Measurements from ENCODE around the gene ARL16. TPM values are rescaled to one million over a fixed set of nuclear protein-coding genes. Genes with fewer than 3 reads are reported as not detected.
A peak's percentile ranks its signal among the peaks of the same experiment; 100 is the strongest.

Gene ARL16
- total RNA-seq, 4 donors from 2014 or later = 33.5 to 45.4 (median 43.4) TPM

DNA sequence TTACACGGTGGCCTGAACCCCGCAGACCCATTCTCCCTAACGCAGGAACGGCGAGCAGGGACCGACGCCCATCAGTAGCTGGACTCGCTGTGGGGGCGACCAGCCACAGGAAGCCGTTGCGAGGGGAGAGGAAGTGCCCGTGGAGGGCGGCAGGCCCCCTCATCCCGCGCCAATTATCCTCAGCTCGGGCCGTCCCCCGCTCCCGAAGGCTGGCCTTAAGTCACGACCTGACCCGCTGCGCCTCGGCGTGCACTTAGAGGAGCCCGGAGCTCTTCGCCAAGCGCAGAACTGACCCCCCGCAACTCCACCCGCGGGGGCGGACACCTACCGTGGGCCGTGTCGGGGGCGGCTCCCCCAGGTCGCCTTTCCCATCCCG lies 401 bp downstream of the ARL16 start:
- no peaks in the 10 kb centered on the region for H3K27me3 ChIP-seq
- peaks cover 0 to 26% (median 20%) of the 10 kb centered on the region in 4 donors for H3K4me1 ChIP-seq
- TF ChIP-seq POLR2A (IDR thresholded peaks at IDR 0.05) = no peak
- TF ChIP-seq, protein P1, sequence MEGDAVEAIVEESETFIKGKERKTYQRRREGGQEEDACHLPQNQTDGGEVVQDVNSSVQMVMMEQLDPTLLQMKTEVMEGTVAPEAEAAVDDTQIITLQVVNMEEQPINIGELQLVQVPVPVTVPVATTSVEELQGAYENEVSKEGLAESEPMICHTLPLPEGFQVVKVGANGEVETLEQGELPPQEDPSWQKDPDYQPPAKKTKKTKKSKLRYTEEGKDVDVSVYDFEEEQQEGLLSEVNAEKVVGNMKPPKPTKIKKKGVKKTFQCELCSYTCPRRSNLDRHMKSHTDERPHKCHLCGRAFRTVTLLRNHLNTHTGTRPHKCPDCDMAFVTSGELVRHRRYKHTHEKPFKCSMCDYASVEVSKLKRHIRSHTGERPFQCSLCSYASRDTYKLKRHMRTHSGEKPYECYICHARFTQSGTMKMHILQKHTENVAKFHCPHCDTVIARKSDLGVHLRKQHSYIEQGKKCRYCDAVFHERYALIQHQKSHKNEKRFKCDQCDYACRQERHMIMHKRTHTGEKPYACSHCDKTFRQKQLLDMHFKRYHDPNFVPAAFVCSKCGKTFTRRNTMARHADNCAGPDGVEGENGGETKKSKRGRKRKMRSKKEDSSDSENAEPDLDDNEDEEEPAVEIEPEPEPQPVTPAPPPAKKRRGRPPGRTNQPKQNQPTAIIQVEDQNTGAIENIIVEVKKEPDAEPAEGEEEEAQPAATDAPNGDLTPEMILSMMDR (IDR thresholded peaks at IDR 0.05) = no peak
- H3K4me3 ChIP-seq = peak overlapping the region; percentile 90 to 99 (median 97)
- H3K36me3 ChIP-seq = peaks cover 0 to 33% (median 0%) of the 10 kb centered on the region in 3 donors
- H3K9me3 ChIP-seq = no peaks in the 10 kb centered on the region
- no peak for DNase-seq
- H3K27ac ChIP-seq = peak overlapping the region; percentile 80 to 89 (median 88)

DNA sequence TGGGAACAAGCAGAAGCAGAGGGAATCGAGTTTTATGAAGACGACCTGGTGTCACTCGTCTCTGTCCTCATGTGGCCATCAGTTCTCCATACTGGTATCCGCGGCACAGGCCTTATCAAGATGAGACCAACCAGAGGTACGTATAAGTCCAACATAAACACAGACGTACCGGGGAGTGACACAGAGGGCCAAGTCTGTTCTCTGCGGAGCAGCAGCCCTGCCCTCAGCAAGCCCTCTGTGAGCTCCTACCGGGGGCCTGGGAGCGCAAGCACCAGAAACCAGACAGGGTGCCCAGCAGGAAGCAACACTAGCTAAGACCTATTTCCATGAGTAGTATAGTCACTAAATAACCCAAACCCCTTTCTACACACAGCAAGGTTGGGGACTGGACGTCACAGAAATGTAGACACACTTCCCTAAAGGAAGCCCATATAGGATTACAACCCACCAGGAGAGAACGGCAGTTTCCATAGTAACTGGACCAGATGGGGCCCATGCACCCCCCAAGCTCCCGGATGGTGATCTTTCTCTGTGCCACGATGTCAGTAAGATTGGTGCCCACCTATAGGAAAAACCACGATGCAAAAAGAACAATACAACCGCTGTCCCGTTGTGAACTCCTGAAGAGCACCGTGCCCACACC lies 911 bp downstream of the ARL16 start:
- H3K4me1 ChIP-seq = peaks cover 0 to 26% (median 20%) of the 10 kb centered on the region in 4 donors
- H3K36me3 ChIP-seq = peaks cover 0 to 28% (median 0%) of the 10 kb centered on the region in 3 donors
- H3K9me3 ChIP-seq = no peaks in the 10 kb centered on the region
- TF ChIP-seq POLR2A (IDR thresholded peaks at IDR 0.05) = no peak
- TF ChIP-seq, protein P1 (IDR thresholded peaks at IDR 0.05) = no peak
- peak in 1 of 3 donors; percentile 37 for DNase-seq
- peak overlapping the region; percentile 80 to 89 (median 88) for H3K27ac ChIP-seq
- H3K27me3 ChIP-seq = no peaks in the 10 kb centered on the region
- H3K4me3 ChIP-seq = peak overlapping the region; percentile 90 to 99 (median 97)

DNA sequence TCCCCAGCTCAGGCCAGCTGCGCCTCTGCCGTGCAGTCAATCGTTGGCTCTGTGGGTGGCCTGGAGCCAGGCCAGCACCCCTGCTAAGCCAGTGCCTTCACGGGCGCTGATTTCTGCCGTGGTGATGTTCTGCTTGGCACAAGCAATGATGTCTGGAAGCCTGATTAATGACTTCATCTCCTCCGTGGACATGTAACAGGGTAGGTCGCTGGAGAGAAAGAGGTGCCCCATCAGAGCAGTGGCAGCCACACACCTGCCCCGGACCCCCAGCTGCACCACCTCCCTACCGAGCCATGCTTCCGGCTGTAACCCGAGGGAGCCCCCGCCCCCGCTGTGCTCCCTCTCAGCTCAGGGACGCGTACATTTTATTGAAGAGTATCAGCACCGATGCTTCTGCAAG lies 1.9 kb downstream of the ARL16 start:
- TF ChIP-seq, protein P1 (IDR thresholded peaks at IDR 0.05) = no peak
- TF ChIP-seq POLR2A (IDR thresholded peaks at IDR 0.05) = no peak
- DNase-seq = peak in 1 of 3 donors; percentile 44

DNA sequence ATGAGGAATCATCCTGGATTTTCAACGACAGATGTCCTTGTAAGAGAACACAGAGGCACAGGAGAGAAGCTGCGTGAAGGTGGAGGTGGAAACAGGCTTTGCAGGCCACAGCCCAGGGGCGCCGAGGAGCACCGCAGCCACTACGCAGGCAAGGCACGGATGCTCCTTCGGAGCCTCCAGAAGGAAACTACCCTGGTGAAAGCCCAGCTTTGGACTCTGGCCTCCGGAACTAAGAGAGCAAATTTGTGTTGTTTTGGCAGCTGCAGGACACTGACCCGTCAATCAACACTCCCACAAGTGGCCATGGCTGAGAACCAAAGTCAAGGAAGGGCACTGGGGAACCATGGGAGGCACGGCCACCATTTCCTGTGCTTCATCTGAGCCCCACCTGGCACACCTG lies 3.4 kb downstream of the ARL16 start:
- peak in 1 of 3 donors; percentile 45 for DNase-seq
- TF ChIP-seq, protein P1 (IDR thresholded peaks at IDR 0.05) = no peak
- no peak for TF ChIP-seq POLR2A (IDR thresholded peaks at IDR 0.05)
- Histone ChIP-seq H3K27ac (no peak overlapping the region), H3K27me3 (no peaks in the 10 kb centered on the region), H3K4me3 (no peak overlapping the region), H3K36me3 (peaks cover 0 to 7% (median 0%) of the 10 kb centered on the region in 3 donors), H3K4me1 (peaks cover 0 to 18% (median 13%) of the 10 kb centered on the region in 4 donors), H3K9me3 (no peaks in the 10 kb centered on the region)

More for the DNA sequence above, 1.9 kb downstream of the ARL16 start:
- Histone ChIP-seq H3K27me3 (no peaks in the 10 kb centered on the region), H3K27ac (no peak overlapping the region), H3K9me3 (no peaks in the 10 kb centered on the region), H3K36me3 (peaks cover 0 to 18% (median 0%) of the 10 kb centered on the region in 3 donors), H3K4me1 (peaks cover 0 to 26% (median 20%) of the 10 kb centered on the region in 4 donors), H3K4me3 (no peak overlapping the region)

DNA sequence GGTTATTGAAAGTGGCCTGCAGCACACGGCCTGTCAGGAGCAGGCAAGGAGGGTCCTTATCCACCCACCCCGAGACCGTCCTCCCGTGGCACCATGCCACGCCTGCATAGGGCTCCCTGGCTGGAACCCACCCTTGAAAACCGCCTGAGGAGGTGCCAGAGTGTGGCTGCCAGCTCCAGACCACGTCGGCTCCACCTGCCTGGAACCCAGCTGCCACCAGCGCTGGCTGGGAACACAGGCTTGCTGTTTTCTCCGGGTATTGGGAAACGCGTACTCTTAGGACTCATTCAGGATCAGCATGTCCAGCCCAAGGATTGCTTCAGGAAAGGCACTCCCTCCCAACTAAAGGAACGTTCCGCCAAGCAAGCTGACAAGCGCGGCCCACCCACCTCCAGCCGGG lies 6.7 kb downstream of the ARL16 start:
- Histone ChIP-seq H3K4me1 (peaks cover 0 to under 1% (median 0%) of the 10 kb centered on the region in 4 donors), H3K9me3 (no peaks in the 10 kb centered on the region), H3K27me3 (no peaks in the 10 kb centered on the region), H3K27ac (no peak overlapping the region), H3K36me3 (peaks cover 0 to 29% (median 0%) of the 10 kb centered on the region in 3 donors), H3K4me3 (no peak overlapping the region)
- TF ChIP-seq, protein P1 (IDR thresholded peaks at IDR 0.05) = no peak
- TF ChIP-seq POLR2A (IDR thresholded peaks at IDR 0.05) = no peak
- no peak for DNase-seq
